ENCODE measurements around the gene ADGRD1.

ADGRD1 gene

GRCh38 chr12:131004166-131004565 lies 50.5 kb downstream of the ADGRD1 start:
- no peak overlapping the region for H3K4me2 ChIP-seq (ENCODE audit: low read length)
- no peak overlapping the region for H2AFZ ChIP-seq (ENCODE audit: low read length)
- no peaks in the 10 kb centered on the region for H3K4me1 ChIP-seq (ENCODE audit: insufficient read depth, low read length, severe bottlenecking)
- no peak overlapping the region for H3K4me3 ChIP-seq (ENCODE audit: low read depth, low read length, poor library complexity, severe bottlenecking)
- H3K27ac ChIP-seq (ENCODE audit: low read depth, low read length, poor library complexity, severe bottlenecking) = no peak overlapping the region
- H3K9me2 ChIP-seq (ENCODE audit: low read depth, low read length) = no peaks in the 10 kb centered on the region
- H3K79me2 ChIP-seq (ENCODE audit: insufficient read depth, low read length) = no peaks in the 10 kb centered on the region
- H3K36me3 ChIP-seq (ENCODE audit: insufficient read depth, low read length) = no peaks in the 10 kb centered on the region
- TF ChIP-seq, protein P1, sequence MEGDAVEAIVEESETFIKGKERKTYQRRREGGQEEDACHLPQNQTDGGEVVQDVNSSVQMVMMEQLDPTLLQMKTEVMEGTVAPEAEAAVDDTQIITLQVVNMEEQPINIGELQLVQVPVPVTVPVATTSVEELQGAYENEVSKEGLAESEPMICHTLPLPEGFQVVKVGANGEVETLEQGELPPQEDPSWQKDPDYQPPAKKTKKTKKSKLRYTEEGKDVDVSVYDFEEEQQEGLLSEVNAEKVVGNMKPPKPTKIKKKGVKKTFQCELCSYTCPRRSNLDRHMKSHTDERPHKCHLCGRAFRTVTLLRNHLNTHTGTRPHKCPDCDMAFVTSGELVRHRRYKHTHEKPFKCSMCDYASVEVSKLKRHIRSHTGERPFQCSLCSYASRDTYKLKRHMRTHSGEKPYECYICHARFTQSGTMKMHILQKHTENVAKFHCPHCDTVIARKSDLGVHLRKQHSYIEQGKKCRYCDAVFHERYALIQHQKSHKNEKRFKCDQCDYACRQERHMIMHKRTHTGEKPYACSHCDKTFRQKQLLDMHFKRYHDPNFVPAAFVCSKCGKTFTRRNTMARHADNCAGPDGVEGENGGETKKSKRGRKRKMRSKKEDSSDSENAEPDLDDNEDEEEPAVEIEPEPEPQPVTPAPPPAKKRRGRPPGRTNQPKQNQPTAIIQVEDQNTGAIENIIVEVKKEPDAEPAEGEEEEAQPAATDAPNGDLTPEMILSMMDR (IDR thresholded peaks at IDR 0.05; ENCODE audit: low read length) = no peak
- no peak for TF ChIP-seq EZH2 (IDR thresholded peaks at IDR 0.05; ENCODE audit: borderline replicate concordance, low read length)
- H3F3A ChIP-seq (ENCODE audit: insufficient read depth, low read length) = no peaks in the 10 kb centered on the region
- H3K27me3 ChIP-seq (ENCODE audit: insufficient read depth, low read length) = no peaks in the 10 kb centered on the region
- no peaks in the 10 kb centered on the region for H3K9me3 ChIP-seq (ENCODE audit: low read length)
- no peak overlapping the region for H3K9ac ChIP-seq (ENCODE audit: low read length)
- no peaks in the 10 kb centered on the region for H4K20me1 ChIP-seq (ENCODE audit: insufficient read depth, low read length)

DNA sequence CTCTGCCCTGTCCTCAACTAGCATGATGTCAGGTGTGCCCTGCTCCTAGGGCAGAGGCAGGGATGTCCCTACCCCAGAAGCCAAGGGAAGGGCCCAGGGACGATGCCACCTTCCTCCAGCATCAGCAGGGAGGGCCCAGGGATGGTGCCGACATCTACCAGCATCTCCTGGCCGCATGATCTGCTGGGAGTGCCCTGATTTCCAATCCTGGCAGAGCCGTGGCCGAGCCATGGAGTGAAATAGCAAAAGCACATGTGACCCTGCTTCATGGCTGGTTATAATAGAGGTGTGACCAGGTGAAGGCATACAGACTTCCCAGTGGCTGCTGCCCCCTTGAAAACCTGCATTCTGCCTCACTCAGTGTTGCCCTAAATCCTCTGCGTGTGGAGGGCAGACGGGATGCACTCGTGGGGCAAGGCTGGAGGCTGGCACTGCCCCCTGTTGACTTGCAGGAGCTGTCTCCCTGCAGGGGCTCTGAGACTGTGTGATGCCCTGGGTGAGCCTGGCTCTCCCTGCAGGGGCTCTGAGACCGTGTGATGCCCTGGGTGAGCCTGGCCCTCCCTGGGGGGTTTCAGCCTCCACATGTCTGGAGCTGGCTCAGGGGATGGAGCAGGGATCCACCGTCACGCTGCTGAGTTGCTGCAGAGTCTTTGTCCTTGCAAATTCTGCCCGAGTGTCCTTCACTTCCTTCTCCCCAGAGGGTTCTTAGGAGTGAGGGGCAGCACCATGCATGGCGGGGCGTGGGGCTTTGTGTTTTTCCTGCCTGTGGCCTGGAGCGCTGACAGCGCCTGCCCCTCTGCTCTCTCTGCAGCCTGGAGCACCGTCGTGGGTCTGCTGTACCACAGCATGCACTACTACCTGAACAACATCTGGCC lies 51.7 kb downstream of the ADGRD1 start:
- no peaks in the 10 kb centered on the region for H3F3A ChIP-seq (ENCODE audit: insufficient read depth, low read length)

GRCh38 chr12:131006036-131006735 lies 52.5 kb downstream of the ADGRD1 start:
- Histone ChIP-seq H3F3A (ENCODE audit: insufficient read depth, low read length) (no peaks in the 10 kb centered on the region), H3K27me3 (ENCODE audit: insufficient read depth, low read length) (peaks cover 4% of the 10 kb centered on the region; the same call in 1 of the 2 replicates), H3K4me3 (ENCODE audit: low read depth, low read length, poor library complexity, severe bottlenecking) (no peak overlapping the region), H3K4me1 (ENCODE audit: insufficient read depth, low read length, severe bottlenecking) (no peaks in the 10 kb centered on the region), H3K9me3 (ENCODE audit: low read length) (no peaks in the 10 kb centered on the region), H3K36me3 (ENCODE audit: insufficient read depth, low read length) (no peaks in the 10 kb centered on the region), H3K27ac (ENCODE audit: low read depth, low read length, poor library complexity, severe bottlenecking) (no peak overlapping the region), H3K9me2 (ENCODE audit: low read depth, low read length) (no peaks in the 10 kb centered on the region), H3K9ac (ENCODE audit: low read length) (no peak overlapping the region), H4K20me1 (ENCODE audit: insufficient read depth, low read length) (no peaks in the 10 kb centered on the region), H2AFZ (ENCODE audit: low read length) (no peak overlapping the region), H3K79me2 (ENCODE audit: insufficient read depth, low read length) (no peaks in the 10 kb centered on the region), H3K4me2 (ENCODE audit: low read length) (no peak overlapping the region)
- TF ChIP-seq, protein P1 (IDR thresholded peaks at IDR 0.05; ENCODE audit: low read length) = no peak
- no peak for TF ChIP-seq EZH2 (IDR thresholded peaks at IDR 0.05; ENCODE audit: borderline replicate concordance, low read length)

More for the DNA sequence above, 51.7 kb downstream of the ADGRD1 start:
- no peak for TF ChIP-seq EZH2 (IDR thresholded peaks at IDR 0.05; ENCODE audit: borderline replicate concordance, low read length)
- TF ChIP-seq, protein P1 (IDR thresholded peaks at IDR 0.05; ENCODE audit: low read length) = peak; percentile 36; the same call in 1 of the 2 replicates
- Histone ChIP-seq H3K79me2 (ENCODE audit: insufficient read depth, low read length) (no peaks in the 10 kb centered on the region), H2AFZ (ENCODE audit: low read length) (no peak overlapping the region), H3K27ac (ENCODE audit: low read depth, low read length, poor library complexity, severe bottlenecking) (no peak overlapping the region), H3K4me1 (ENCODE audit: insufficient read depth, low read length, severe bottlenecking) (no peaks in the 10 kb centered on the region), H3K9me2 (ENCODE audit: low read depth, low read length) (no peaks in the 10 kb centered on the region), H4K20me1 (ENCODE audit: insufficient read depth, low read length) (no peaks in the 10 kb centered on the region), H3K36me3 (ENCODE audit: insufficient read depth, low read length) (no peaks in the 10 kb centered on the region), H3K9ac (ENCODE audit: low read length) (no peak overlapping the region), H3K9me3 (ENCODE audit: low read length) (no peaks in the 10 kb centered on the region), H3K4me2 (ENCODE audit: low read length) (no peak overlapping the region), H3K27me3 (ENCODE audit: insufficient read depth, low read length) (peaks cover 4% of the 10 kb centered on the region; the same call in 1 of the 2 replicates), H3K4me3 (ENCODE audit: low read depth, low read length, poor library complexity, severe bottlenecking) (no peak overlapping the region)

Data from OCI-LY1 (cell line).